Hepatocyte (in vitro differentiated cells): Measurements from ENCODE around the gene ERBB4.

Experiments
- EZH2 ChIP-seq: fragments of 200-600 bp; sonication (generic); IDR thresholded peaks from 2 replicates; pipeline ENCODE4 v1.6.1; 2016; ENCODE audit warnings: antibody characterized with exemption, mild to moderate bottlenecking, borderline replicate concordance
- TF ChIP-seq, protein P1 (sequence below): fragments of 200-600 bp; sonication (generic); IDR thresholded peaks from 2 replicates; pipeline ENCODE4 v1.5.1; 2016; ENCODE audit warnings: antibody characterized with exemption, mild to moderate bottlenecking; ENCODE audit not compliant: poor library complexity

GRCh38 chr2:211867845-211868451 is 670.7 kb downstream of the ERBB4 start:
- TF ChIP-seq, protein P1, sequence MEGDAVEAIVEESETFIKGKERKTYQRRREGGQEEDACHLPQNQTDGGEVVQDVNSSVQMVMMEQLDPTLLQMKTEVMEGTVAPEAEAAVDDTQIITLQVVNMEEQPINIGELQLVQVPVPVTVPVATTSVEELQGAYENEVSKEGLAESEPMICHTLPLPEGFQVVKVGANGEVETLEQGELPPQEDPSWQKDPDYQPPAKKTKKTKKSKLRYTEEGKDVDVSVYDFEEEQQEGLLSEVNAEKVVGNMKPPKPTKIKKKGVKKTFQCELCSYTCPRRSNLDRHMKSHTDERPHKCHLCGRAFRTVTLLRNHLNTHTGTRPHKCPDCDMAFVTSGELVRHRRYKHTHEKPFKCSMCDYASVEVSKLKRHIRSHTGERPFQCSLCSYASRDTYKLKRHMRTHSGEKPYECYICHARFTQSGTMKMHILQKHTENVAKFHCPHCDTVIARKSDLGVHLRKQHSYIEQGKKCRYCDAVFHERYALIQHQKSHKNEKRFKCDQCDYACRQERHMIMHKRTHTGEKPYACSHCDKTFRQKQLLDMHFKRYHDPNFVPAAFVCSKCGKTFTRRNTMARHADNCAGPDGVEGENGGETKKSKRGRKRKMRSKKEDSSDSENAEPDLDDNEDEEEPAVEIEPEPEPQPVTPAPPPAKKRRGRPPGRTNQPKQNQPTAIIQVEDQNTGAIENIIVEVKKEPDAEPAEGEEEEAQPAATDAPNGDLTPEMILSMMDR = no peak
- TF ChIP-seq EZH2 = no peak
